ENCODE data around the gene MAMLD1. TPM values are rescaled to one million over a fixed set of nuclear protein-coding genes. Genes with fewer than 3 reads are reported as not detected.

MAMLD1 gene
- total and polyA plus RNA-seq, 12 donors: 1.4 to 11.2 (median 6.5) TPM

DNA sequence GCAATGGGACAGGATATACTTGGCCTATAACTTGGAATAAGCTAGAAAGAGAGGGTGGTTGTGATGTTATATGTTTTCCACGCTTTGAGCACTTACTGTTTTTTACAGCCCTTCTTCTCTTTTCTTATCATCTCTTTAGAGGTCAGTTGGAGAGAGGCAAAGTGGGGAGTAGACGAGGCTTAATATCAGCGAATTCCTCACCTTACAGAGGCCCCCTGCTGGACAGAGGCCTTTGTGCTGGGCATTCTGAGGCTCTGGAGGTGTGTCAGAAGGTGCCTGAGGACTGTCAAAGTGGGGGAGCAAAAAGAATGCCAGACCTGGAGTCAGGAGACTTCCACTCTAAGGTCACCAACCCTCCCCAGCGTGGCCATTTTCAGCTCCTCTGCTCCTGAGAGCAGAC, 42.5 kb downstream of the MAMLD1 start:
- WGBS, 4 donors: 47 to 94% (median 59%) methylated on average over 2 to 4 of the region's 4 CpGs
- TF ChIP-seq, protein P1, sequence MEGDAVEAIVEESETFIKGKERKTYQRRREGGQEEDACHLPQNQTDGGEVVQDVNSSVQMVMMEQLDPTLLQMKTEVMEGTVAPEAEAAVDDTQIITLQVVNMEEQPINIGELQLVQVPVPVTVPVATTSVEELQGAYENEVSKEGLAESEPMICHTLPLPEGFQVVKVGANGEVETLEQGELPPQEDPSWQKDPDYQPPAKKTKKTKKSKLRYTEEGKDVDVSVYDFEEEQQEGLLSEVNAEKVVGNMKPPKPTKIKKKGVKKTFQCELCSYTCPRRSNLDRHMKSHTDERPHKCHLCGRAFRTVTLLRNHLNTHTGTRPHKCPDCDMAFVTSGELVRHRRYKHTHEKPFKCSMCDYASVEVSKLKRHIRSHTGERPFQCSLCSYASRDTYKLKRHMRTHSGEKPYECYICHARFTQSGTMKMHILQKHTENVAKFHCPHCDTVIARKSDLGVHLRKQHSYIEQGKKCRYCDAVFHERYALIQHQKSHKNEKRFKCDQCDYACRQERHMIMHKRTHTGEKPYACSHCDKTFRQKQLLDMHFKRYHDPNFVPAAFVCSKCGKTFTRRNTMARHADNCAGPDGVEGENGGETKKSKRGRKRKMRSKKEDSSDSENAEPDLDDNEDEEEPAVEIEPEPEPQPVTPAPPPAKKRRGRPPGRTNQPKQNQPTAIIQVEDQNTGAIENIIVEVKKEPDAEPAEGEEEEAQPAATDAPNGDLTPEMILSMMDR (IDR thresholded peaks at IDR 0.05): peak in 2 of 6 experiments; percentile 13 to 26
- TF ChIP-seq POLR2A (IDR thresholded peaks at IDR 0.05): no peak
- H3K9me3 ChIP-seq (replicated peaks in 1 of 3): no peaks in the 10 kb centered on the region
- no peak overlapping the region for H3K27ac ChIP-seq
- H3K4me1 ChIP-seq (replicated peaks in 1 of 2): no peaks in the 10 kb centered on the region
- H3K27me3 ChIP-seq: no peaks in the 10 kb centered on the region
- peak in 2 of 7 donors; percentile 17 to 31 for DNase-seq
- no peak overlapping the region for H3K4me3 ChIP-seq
- intact Hi-C loops (cut with DNase I): no loop called here
- no peaks in the 10 kb centered on the region for H3K36me3 ChIP-seq (replicated peaks in 1 of 2)

GRCh38 chrX:150406596-150406995, 43.5 kb downstream of the MAMLD1 start:
- Histone ChIP-seq H3K4me3 (no peak overlapping the region), H3K4me1 (replicated peaks in 1 of 2) (no peaks in the 10 kb centered on the region), H3K36me3 (replicated peaks in 1 of 2) (no peaks in the 10 kb centered on the region), H3K27me3 (no peaks in the 10 kb centered on the region), H3K9me3 (replicated peaks in 1 of 3) (no peaks in the 10 kb centered on the region), H3K27ac (no peak overlapping the region)
- intact Hi-C loops (cut with DNase I): no loop called here
- no peak for TF ChIP-seq POLR2A (IDR thresholded peaks at IDR 0.05)
- TF ChIP-seq, protein P1 (IDR thresholded peaks at IDR 0.05): no peak
- no peak for DNase-seq
- 82 to 87% (median 86%) methylated on average over 6 of the region's 6 CpGs for WGBS, 4 donors

DNA sequence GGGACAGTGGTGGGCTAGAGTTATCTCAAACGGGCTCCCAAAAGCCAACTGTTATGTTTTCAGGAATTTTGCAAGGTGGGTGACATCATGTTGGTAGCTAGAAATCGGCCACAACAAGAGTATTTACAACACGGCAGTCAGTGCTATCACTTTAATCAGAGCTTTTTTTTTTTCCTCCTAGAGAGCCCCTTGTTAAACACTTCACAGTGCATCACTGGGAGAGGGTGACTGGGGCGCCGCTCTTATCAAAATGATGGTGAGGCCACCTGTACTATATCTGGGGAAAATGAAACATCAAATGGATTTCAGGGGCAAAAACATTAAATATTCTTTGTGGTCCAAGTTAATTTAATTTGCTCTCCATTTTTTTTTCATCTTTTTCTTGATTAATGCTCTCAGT, 44.9 kb downstream of the MAMLD1 start:
- no peaks in the 10 kb centered on the region for H3K27me3 ChIP-seq
- H3K36me3 ChIP-seq (replicated peaks in 1 of 2): no peaks in the 10 kb centered on the region
- no peak for DNase-seq
- no peak overlapping the region for H3K27ac ChIP-seq
- 61 to 80% (median 73%) methylated on average over 5 of the region's 5 CpGs for WGBS, 4 donors
- no peak overlapping the region for H3K4me3 ChIP-seq
- no peaks in the 10 kb centered on the region for H3K9me3 ChIP-seq (replicated peaks in 1 of 3)
- H3K4me1 ChIP-seq (replicated peaks in 1 of 2): no peaks in the 10 kb centered on the region
- no peak for TF ChIP-seq POLR2A (IDR thresholded peaks at IDR 0.05)
- TF ChIP-seq, protein P1 (IDR thresholded peaks at IDR 0.05): no peak
- intact Hi-C loops (cut with DNase I): no loop called here

- WGBS, 4 donors: 70 to 95% (median 87%) methylated on average over 2 of the region's 2 CpGs
- Histone ChIP-seq H3K4me3 (no peak overlapping the region), H3K27me3 (no peaks in the 10 kb centered on the region), H3K27ac (no peak overlapping the region), H3K9me3 (replicated peaks in 1 of 3) (no peaks in the 10 kb centered on the region), H3K36me3 (replicated peaks in 1 of 2) (no peaks in the 10 kb centered on the region), H3K4me1 (replicated peaks in 1 of 2) (no peaks in the 10 kb centered on the region)
- TF ChIP-seq POLR2A (IDR thresholded peaks at IDR 0.05): no peak
- TF ChIP-seq, protein P1 (IDR thresholded peaks at IDR 0.05): no peak
- no peak for DNase-seq
- intact Hi-C loops (cut with DNase I): no loop called here
These were observed 45.4 kb downstream of the MAMLD1 start for GRCh38 chrX:150408561-150408960.
